CD4-positive, alpha-beta T cell treated with Interleukin-4 for 1 hour (primary cell): ENCODE results near the gene NR2F2.
A peak's percentile ranks its signal among the peaks of the same experiment; 100 is the strongest.

Experiments used
- DNase-seq, 2 donors: peaks; one replicate each; pipeline ENCODE4 v3.0.0-alpha.2; 2020 to 2022

NR2F2 gene

GRCh38 chr15:96320107-96320506, 10.4 kb upstream of the NR2F2 start:
- no peak for DNase-seq

- DNase-seq, result no peak
These were observed 9.5 kb upstream of the NR2F2 start for GRCh38 chr15:96320703-96321638.

GRCh38 chr15:96321639-96322535, 8.6 kb upstream of the NR2F2 start:
- no peak for DNase-seq

GRCh38 chr15:96322536-96323318, 7.8 kb upstream of the NR2F2 start:
- DNase-seq, result no peak

GRCh38 chr15:96323319-96324145, 7.0 kb upstream of the NR2F2 start:
- DNase-seq, result no peak

GRCh38 chr15:96324192-96324895, 6.2 kb upstream of the NR2F2 start:
- no peak for DNase-seq

- no peak for DNase-seq
These were observed 5.5 kb upstream of the NR2F2 start for GRCh38 chr15:96324940-96325540.

GRCh38 chr15:96325541-96326327, 4.8 kb upstream of the NR2F2 start:
- no peak for DNase-seq

GRCh38 chr15:96326328-96327154, 4.0 kb upstream of the NR2F2 start:
- DNase-seq, result no peak

GRCh38 chr15:96327155-96327741, 3.3 kb upstream of the NR2F2 start:
- DNase-seq, result no peak

GRCh38 chr15:96328181-96328876, 2.2 kb upstream of the NR2F2 start:
- no peak for DNase-seq

- no peak for DNase-seq
These were observed 1.7 kb upstream of the NR2F2 start for GRCh38 chr15:96328877-96329195.

GRCh38 chr15:96329403-96329981, 1.0 kb upstream of the NR2F2 start:
- DNase-seq, result no peak

- DNase-seq, result peak in 1 of 2 donors; percentile 2
These were observed 443 bp upstream of the NR2F2 start for GRCh38 chr15:96330064-96330449.

- no peak for DNase-seq
These were observed 844 bp downstream of the NR2F2 start for GRCh38 chr15:96331144-96331944.

GRCh38 chr15:96331945-96332636, 1.6 kb downstream of the NR2F2 start:
- DNase-seq, result no peak
